ENCODE data around the gene TCFL5. TPM values are rescaled to one million over a fixed set of nuclear protein-coding genes. Genes with fewer than 3 reads are reported as not detected.

Gene TCFL5
- polyA plus RNA-seq, 3 donors: 2.2 to 8.4 (median 5.1) TPM

GRCh38 chr20:62830251-62830650, 31.4 kb downstream of the TCFL5 start:
- H3K27ac ChIP-seq (ENCODE audit: low read depth, low read length): no peak overlapping the region
- 92 to 94% (median 93%) methylated on average over 12 to 14 of the region's 14 CpGs for WGBS, 3 donors

GRCh38 chr20:62829231-62830230, 32.1 kb downstream of the TCFL5 start:
- H3K27ac ChIP-seq (ENCODE audit: low read depth, low read length): no peak overlapping the region
- WGBS, 3 donors: 93 to 95% (median 95%) methylated on average over 26 to 32 of the region's 32 CpGs

DNA sequence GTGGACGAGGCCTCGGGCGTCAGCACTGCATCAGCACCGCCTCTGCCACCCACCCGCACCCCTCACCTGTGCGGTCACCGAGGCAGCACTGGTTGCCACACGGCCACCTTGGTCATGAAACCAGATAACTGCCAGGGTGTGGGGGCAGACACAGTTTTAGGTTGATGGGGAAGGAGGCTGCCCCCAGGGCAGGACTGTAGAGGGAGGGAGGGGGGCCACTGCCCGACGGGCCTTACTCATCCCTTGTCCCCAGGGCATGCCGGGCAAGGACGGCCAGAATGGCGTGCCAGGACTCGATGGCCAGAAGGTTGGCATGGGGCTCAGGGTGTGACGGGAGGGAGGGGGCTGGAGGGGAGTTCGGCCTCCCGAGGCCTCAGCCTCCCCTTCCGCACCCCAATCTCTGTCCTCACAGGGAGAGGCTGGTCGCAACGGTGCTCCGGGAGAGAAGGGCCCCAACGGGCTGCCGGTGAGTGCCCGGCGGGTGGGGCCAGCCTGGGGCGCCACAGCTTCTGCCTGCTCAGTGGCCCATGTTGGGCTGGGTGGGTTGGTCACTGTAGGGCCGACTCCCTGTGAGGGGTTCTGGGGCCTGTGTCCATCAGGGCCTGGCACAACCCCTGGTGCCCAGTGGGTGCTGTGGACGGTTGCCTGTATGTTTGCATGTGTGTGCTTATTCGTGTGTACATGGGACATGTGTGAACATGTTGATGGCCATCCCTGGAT, 33.0 kb downstream of the TCFL5 start:
- H3K27ac ChIP-seq (ENCODE audit: low read depth, low read length): no peak overlapping the region
- WGBS, 3 donors: 84 to 89% (median 87%) methylated on average over 22 to 29 of the region's 29 CpGs

DNA sequence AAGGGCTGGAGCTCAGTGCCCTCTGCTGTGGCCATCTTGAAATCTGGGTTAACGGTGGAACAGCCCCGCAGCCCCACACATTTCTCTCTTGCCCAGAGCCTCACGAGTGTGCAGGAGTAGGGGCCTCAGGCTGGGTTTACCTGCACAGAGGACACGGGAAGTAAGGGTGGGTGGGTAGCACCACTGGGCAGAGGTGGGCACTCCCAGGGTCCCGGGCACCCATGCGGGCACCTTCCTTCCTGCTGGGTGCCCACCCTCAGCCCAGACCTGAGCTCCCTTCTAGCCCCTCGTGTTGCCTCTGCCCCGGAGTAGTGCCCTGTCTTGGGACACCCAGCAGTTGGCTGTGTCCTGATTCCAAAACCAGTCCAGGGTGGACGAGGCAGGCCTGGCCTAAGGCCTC, 33.6 kb downstream of the TCFL5 start:
- WGBS, 3 donors: 87 to 94% (median 91%) methylated on average over 9 of the region's 9 CpGs

GRCh38 chr20:62827311-62828038, 34.1 kb downstream of the TCFL5 start:
- WGBS, 3 donors: 67 to 75% (median 70%) methylated on average over 26 to 29 of the region's 29 CpGs
- H3K27ac ChIP-seq (ENCODE audit: low read depth, low read length): no peak overlapping the region

More for the DNA sequence above, 33.6 kb downstream of the TCFL5 start:
- no peak overlapping the region for H3K27ac ChIP-seq (ENCODE audit: low read depth, low read length)

DNA sequence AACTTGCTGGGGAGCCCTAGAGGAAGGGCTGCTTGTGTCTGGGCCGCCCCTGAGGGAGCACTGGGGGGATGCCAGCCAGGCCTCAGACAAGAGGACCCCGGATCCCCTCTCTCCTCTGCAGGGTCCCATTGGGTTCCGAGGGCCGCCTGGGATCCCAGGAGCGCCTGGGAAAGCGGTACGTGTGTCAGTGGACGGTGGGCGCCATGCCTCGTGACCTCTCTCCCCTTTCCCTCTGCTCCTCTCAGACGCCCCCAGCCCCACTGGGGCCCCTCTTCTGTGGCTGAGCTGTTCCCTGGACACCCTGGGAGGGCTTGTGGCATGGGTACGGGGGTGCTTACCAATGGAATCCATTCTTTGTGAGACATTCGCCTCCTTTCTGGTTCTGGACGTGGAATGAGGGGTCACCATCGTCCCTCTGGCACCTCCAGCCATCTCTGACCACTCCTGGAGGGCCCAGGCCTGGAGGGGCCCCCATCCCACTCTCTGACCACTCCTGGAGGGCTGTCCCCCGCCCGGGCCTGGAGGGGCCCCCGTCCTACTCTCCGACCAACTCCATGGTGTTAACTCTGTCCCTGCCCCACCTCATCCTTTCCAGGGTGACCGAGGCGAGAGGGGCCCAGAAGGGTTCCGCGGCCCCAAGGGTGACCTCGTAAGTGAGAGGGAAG, 34.8 kb downstream of the TCFL5 start:
- no peak overlapping the region for H3K27ac ChIP-seq (ENCODE audit: low read depth, low read length)
- 86 to 92% (median 90%) methylated on average over 20 to 24 of the region's 24 CpGs for WGBS, 3 donors

- 78 to 85% (median 82%) methylated on average over 27 of the region's 27 CpGs for WGBS, 3 donors
- H3K27ac ChIP-seq (ENCODE audit: low read depth, low read length): no peak overlapping the region
Observed at GRCh38 chr20:62825986-62826645, 35.5 kb downstream of the TCFL5 start.

- 74 to 86% (median 80%) methylated on average over 20 to 22 of the region's 22 CpGs for WGBS, 3 donors
- H3K27ac ChIP-seq (ENCODE audit: low read depth, low read length): no peak overlapping the region
Observed at GRCh38 chr20:62825333-62825985, 36.2 kb downstream of the TCFL5 start.

GRCh38 chr20:62824476-62825332, 36.9 kb downstream of the TCFL5 start:
- no peak overlapping the region for H3K27ac ChIP-seq (ENCODE audit: low read depth, low read length)
- 19 to 38% (median 29%) methylated on average over 25 to 35 of the region's 36 CpGs for WGBS, 3 donors

DNA sequence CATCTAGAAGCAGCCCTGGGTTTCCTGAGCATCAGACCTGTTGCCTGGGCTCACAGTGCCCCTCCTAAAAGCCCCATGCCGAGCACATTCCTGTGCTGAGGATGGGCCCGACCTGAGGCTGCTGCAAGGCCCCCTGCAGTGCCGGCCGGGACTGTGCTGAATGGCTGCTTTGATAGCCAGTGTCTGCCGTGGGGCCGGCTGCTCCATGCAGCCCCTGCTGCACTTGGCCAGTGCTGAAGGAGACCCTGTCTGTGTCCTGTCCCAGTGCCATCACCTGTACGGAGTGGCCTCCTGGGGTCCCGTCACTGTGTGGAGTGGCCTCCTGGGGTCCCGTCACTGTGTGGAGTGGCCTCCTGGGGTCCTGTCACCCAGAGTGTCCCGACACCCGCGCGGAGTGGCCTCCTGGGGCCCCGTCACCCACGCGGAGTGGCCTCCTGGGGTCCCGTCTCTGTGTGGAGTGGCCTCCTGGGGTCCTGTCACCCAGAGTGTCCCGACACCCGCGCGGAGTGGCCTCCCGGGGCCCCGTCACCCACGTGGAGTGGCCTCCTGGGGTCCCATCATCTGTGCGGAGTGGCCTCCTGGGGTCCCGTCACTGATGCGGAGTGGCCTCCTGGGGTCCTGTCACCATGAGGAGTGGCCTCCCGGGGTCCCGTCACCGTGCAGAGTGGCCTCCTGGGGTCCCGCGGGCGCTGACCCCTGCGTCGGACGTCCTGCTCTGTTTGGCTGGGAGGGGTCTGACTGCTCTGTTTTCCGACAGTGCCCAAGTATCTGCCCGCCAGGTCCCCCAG, 37.7 kb downstream of the TCFL5 start:
- no peak overlapping the region for H3K27ac ChIP-seq (ENCODE audit: low read depth, low read length)
- 72 to 91% (median 89%) methylated on average over 38 of the region's 38 CpGs for WGBS, 3 donors

DNA sequence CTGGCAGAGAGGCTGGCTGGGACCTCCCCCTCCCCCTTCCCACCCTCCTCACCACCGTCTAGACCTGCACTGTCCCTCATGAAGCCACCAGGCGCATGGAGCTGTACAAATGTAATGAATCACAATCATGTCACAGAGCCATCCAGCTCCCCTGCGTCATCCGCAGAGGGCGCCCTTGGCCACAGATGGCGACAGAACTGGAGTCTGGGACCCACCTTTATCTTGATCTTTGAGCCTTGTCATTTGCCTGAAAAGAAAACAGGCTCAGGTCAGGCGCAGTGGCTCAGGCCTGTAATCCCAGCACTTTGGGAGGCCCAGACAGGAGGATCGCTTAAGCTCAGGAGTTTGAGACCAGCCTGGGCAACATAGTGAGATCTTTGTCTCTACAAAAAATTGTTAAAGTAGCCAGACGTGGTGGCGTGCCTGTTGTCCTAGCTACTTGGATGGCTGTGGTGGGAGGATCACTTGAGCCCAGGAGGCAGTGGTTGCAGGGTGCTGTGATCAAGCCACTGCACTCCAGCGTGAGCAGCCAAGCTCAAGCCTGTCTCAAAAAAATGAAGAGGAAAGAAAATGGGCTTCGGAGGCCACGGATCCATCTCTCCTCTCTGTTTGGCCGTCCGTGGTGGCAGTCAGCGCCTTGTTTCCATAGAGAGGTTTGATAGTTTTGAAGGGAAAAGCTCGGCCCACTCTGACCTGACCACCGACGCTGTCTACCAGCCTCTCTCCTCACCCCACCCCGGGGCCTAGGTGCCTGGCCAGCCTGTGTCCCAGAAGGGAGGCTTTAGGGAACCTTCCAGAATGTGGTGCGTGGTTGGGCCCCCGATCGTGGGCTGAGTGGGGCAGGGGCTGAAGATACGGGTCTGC, 38.6 kb downstream of the TCFL5 start:
- WGBS, 3 donors: 80 to 87% (median 85%) methylated on average over 23 to 24 of the region's 24 CpGs
- no peak overlapping the region for H3K27ac ChIP-seq (ENCODE audit: low read depth, low read length)

DNA sequence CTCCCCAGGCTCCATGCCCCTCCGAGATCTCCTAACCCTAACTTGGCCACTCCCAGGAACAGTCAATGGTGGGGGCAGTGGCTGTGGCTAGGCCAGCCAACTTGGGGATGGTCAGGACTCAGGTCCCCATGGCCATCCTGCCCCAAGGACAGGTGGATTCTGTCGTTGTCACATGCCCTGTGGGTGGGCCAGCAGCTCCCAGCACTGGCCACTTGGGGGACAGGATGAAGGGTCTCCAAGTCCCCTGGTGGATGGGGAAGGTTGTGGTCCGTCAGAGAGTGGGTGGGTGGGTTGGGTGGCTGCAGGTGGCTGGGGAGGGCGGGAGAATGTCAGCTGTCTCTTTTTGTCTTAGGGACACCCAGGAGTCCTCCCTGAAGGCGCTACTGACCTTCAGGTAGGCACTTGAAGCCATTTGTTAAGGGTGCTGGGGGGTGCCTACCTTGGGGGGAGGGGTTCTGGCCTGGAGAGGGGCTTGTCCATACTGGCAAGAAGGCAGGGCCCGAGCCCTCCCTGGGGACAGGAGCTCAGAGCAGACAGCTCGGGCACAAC, 39.3 kb downstream of the TCFL5 start:
- WGBS, 3 donors: 71 to 81% (median 80%) methylated on average over 7 of the region's 7 CpGs

DNA sequence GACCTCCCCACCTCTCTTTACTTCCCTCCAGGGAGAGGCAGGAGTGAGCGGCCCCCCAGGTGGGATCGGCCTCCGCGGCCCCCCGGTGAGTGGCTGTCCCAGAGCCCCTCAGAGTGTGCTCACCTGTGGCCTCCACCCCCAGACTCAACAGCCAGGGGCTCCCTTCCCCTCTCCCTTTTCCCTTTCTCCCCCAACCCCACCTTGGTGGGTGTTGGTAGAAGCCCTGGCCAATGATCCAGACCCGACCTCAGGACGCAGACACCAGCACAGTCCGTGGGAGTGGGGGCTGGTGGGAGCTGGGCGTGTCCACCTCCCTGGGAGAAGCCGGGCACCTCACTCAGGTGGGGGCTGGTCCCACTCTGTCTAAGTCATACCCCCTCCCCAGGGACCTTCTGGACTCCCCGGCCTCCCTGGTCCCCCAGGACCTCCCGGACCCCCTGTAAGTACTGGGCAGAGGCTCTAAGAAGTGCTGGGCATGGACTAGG, 39.9 kb downstream of the TCFL5 start:
- 83 to 95% (median 91%) methylated on average over 6 to 12 of the region's 12 CpGs for WGBS, 3 donors
- H3K27ac ChIP-seq (ENCODE audit: low read depth, low read length): no peak overlapping the region

More for the DNA sequence above, 39.3 kb downstream of the TCFL5 start:
- no peak overlapping the region for H3K27ac ChIP-seq (ENCODE audit: low read depth, low read length)

- 77 to 88% (median 88%) methylated on average over 18 to 19 of the region's 19 CpGs for WGBS, 3 donors
- H3K27ac ChIP-seq (ENCODE audit: low read depth, low read length): no peak overlapping the region
Observed at GRCh38 chr20:62820962-62821725, 40.5 kb downstream of the TCFL5 start.

Data from adipose tissue (tissue), 3 donors.